Muscle of arm (tissue), 12 donors: ENCODE measurements around the gene ANXA4. TPM values are rescaled to one million over a fixed set of nuclear protein-coding genes. Genes with fewer than 3 reads are reported as not detected.
"Not testable (repeated sequence)": the region's sequence is repeated elsewhere in the genome, so short reads cannot be mapped to it uniquely, and the experiment has no call there.

Experiments used
- DNase-seq: peaks from one replicate; pipeline ENCODE4 v3.0.0-alpha.2; 2013
- polyA plus RNA-seq, 12 donors: library from polyadenylated mRNA; unstranded; fragments of 120-200 nt; gene quantifications; one replicate each; pipeline ENCODE4 v1.2.1, GENCODE V29; 2013; ENCODE audit not compliant: insufficient read length in 12 of 12

Gene ANXA4
- polyA plus RNA-seq, 12 donors = 24.0 to 68.2 (median 29.4) TPM; not detected in 1

- no peak for DNase-seq
Measured at GRCh38 chr2:69717186-69717585, 24.7 kb upstream of the ANXA4 start.

GRCh38 chr2:69717861-69718273 lies 24.1 kb upstream of the ANXA4 start:
- DNase-seq = no peak

GRCh38 chr2:69718338-69718965 lies 23.5 kb upstream of the ANXA4 start:
- DNase-seq = no peak

GRCh38 chr2:69720404-69720803 lies 21.5 kb upstream of the ANXA4 start:
- no peak for DNase-seq

- no peak for DNase-seq
Measured at GRCh38 chr2:69721022-69721421, 20.9 kb upstream of the ANXA4 start.

- no peak for DNase-seq
Measured at GRCh38 chr2:69723791-69724190, 18.1 kb upstream of the ANXA4 start.

GRCh38 chr2:69724540-69725159 lies 17.3 kb upstream of the ANXA4 start:
- peak; percentile 86 for DNase-seq

- DNase-seq = no peak
Measured at GRCh38 chr2:69725706-69726360, 16.1 kb upstream of the ANXA4 start.

GRCh38 chr2:69729266-69729665 lies 12.7 kb upstream of the ANXA4 start:
- no peak for DNase-seq

- no peak for DNase-seq
Measured at GRCh38 chr2:69729781-69730180, 12.2 kb upstream of the ANXA4 start.

- DNase-seq = no peak
Measured at GRCh38 chr2:69731147-69731970, 10.6 kb upstream of the ANXA4 start.

- no peak for DNase-seq
Measured at GRCh38 chr2:69733342-69734034, 8.4 kb upstream of the ANXA4 start.

GRCh38 chr2:69734035-69734611 lies 7.8 kb upstream of the ANXA4 start:
- peak; percentile 69 for DNase-seq

GRCh38 chr2:69734854-69735544 lies 6.9 kb upstream of the ANXA4 start:
- DNase-seq = no peak

GRCh38 chr2:69735686-69736085 lies 6.2 kb upstream of the ANXA4 start:
- DNase-seq = no peak

- DNase-seq = not testable (repeated sequence)
Measured at GRCh38 chr2:69738149-69738548, 3.8 kb upstream of the ANXA4 start.

GRCh38 chr2:69740502-69740951 lies 1.4 kb upstream of the ANXA4 start:
- DNase-seq = no peak

- peak; percentile 66 for DNase-seq
Measured at GRCh38 chr2:69741229-69741574, 732 bp upstream of the ANXA4 start.

GRCh38 chr2:69742322-69742952 lies 503 bp downstream of the ANXA4 start:
- no peak for DNase-seq

- DNase-seq = no peak
Measured at GRCh38 chr2:69743847-69744264, 1.9 kb downstream of the ANXA4 start.
